Measurements from ENCODE around the gene MTURN. TPM values are rescaled to one million over a fixed set of nuclear protein-coding genes. Genes with fewer than 3 reads are reported as not detected.

MTURN gene
- total and polyA plus RNA-seq, 2 donors (not counting 1 experiment from before 2014, with no cell fraction given), result 4.5 to 13.9 TPM

GRCh38 chr7:30207376-30207775, 72.6 kb downstream of the MTURN start:
- DNase-seq (no peak), ATAC-seq (ENCODE audit: low read depth) (no peak)
- intact Hi-C loops (cut with micrococcal nuclease), result no loop called here
- Histone ChIP-seq H4K20me1 (ENCODE audit: control insufficient read depth, insufficient read depth, low read length, poor library complexity, severe bottlenecking) (no peaks in the 10 kb centered on the region), H3K9ac (ENCODE audit: low read length) (no peak overlapping the region), H3K9me3 (ENCODE audit: control extremely low read depth in 1 of 3, control insufficient read depth in 2 of 3, insufficient read depth in 1 of 3, low read length in 2 of 3) (no peaks in the 10 kb centered on the region), H3K4me1 (ENCODE audit: control insufficient read depth in 2 of 2, insufficient read depth in 2 of 2, low read length in 2 of 2) (peaks cover 4% of the 10 kb centered on the region in 2 donors), H3K79me2 (ENCODE audit: control insufficient read depth, insufficient read depth, low read length) (no peaks in the 10 kb centered on the region), H3K36me3 (replicated peaks in 1 of 2; ENCODE audit: control extremely low read depth in 1 of 2, control insufficient read depth in 1 of 2, extremely low read depth in 1 of 2, insufficient read depth in 2 of 2, low read length in 1 of 2) (no peaks in the 10 kb centered on the region), H3K27ac (ENCODE audit: low read length in 2 of 2) (no peak overlapping the region), H3K4me3 (ENCODE audit: control extremely low read depth in 1 of 5, extremely low read depth in 1 of 5, insufficient read depth in 1 of 5, low read depth in 2 of 5, low read length in 4 of 5) (no peak overlapping the region), H2AFZ (ENCODE audit: insufficient read depth, low read depth, low read length, poor library complexity, severe bottlenecking) (no peak overlapping the region), H3K4me2 (replicated peaks; ENCODE audit: low read depth, low read length, poor library complexity, severe bottlenecking) (no peak overlapping the region), H3K27me3 (replicated peaks in 1 of 4; ENCODE audit: control extremely low read depth in 1 of 4, control insufficient read depth in 3 of 4, insufficient read depth in 4 of 4, low read length in 3 of 4) (no peaks in the 10 kb centered on the region)
- Mint-ChIP-seq H3K27ac (no peak overlapping the region), H3K27me3 (no peaks in the 10 kb centered on the region), H3K4me3 (no peak overlapping the region), H3K4me1 (peaks cover 7% of the 10 kb centered on the region), H3K9me3 (ENCODE audit: insufficient read depth) (no peaks in the 10 kb centered on the region)
- POLR2A ChIA-PET, result no interaction called here
- TF ChIP-seq CTCF (IDR thresholded peaks at IDR 0.05), result no peak
- TF ChIP-seq EZH2 (IDR thresholded peaks at IDR 0.05; ENCODE audit: borderline replicate concordance, insufficient read depth, low read depth, low read length, poor library complexity, severe bottlenecking), result no peak
- CTCF ChIA-PET, result interaction anchor here (1.0 kb wide), 1 partner anchor 37 kb away, joined by 3 read pairs; no protein-coding TSS in a partner anchor
- WGBS (ENCODE audit: insufficient coverage), result 100% methylated on average over 3 of the region's 4 CpGs

- Histone ChIP-seq H3K4me1 (ENCODE audit: control insufficient read depth in 2 of 2, insufficient read depth in 2 of 2, low read length in 2 of 2) (peaks cover 9 to 20% of the 10 kb centered on the region in 2 donors), H4K20me1 (ENCODE audit: control insufficient read depth, insufficient read depth, low read length, poor library complexity, severe bottlenecking) (no peaks in the 10 kb centered on the region), H3K9me3 (ENCODE audit: control extremely low read depth in 1 of 3, control insufficient read depth in 2 of 3, insufficient read depth in 1 of 3, low read length in 2 of 3) (no peaks in the 10 kb centered on the region), H3K27me3 (replicated peaks in 1 of 4; ENCODE audit: control extremely low read depth in 1 of 4, control insufficient read depth in 3 of 4, insufficient read depth in 4 of 4, low read length in 3 of 4) (no peaks in the 10 kb centered on the region), H3K4me2 (replicated peaks; ENCODE audit: low read depth, low read length, poor library complexity, severe bottlenecking) (no peak overlapping the region), H3K9ac (ENCODE audit: low read length) (no peak overlapping the region), H3K4me3 (ENCODE audit: control extremely low read depth in 1 of 5, extremely low read depth in 1 of 5, insufficient read depth in 1 of 5, low read depth in 2 of 5, low read length in 4 of 5) (no peak overlapping the region), H3K79me2 (ENCODE audit: control insufficient read depth, insufficient read depth, low read length) (no peaks in the 10 kb centered on the region), H3K36me3 (replicated peaks in 1 of 2; ENCODE audit: control extremely low read depth in 1 of 2, control insufficient read depth in 1 of 2, extremely low read depth in 1 of 2, insufficient read depth in 2 of 2, low read length in 1 of 2) (no peaks in the 10 kb centered on the region), H3K27ac (ENCODE audit: low read length in 2 of 2) (no peak overlapping the region), H2AFZ (ENCODE audit: insufficient read depth, low read depth, low read length, poor library complexity, severe bottlenecking) (no peak overlapping the region)
- peaks cover 19% of the 10 kb centered on the region for H3K4me1 Mint-ChIP-seq
- H3K27ac Mint-ChIP-seq, result no peak overlapping the region
- DNase-seq (no peak), ATAC-seq (ENCODE audit: low read depth) (no peak)
- ChIA-PET CTCF (no interaction called here), POLR2A (no interaction called here)
- H3K27me3 Mint-ChIP-seq, result no peaks in the 10 kb centered on the region
- intact Hi-C loops (cut with micrococcal nuclease), result no loop called here
- H3K9me3 Mint-ChIP-seq (ENCODE audit: insufficient read depth), result no peaks in the 10 kb centered on the region
- no peak overlapping the region for H3K4me3 Mint-ChIP-seq
- no peak for TF ChIP-seq EZH2 (IDR thresholded peaks at IDR 0.05; ENCODE audit: borderline replicate concordance, insufficient read depth, low read depth, low read length, poor library complexity, severe bottlenecking)
- no peak for TF ChIP-seq CTCF (IDR thresholded peaks at IDR 0.05)
- WGBS (ENCODE audit: insufficient coverage), result 98% methylated on average over 4 of the region's 5 CpGs
Observed at GRCh38 chr7:30209951-30210350, 75.2 kb downstream of the MTURN start.

Small RNA genes within 50 kb of the gene (small RNA-seq; reads per million reads assigned to genes)
- gene RPS27P16 (ENCODE audit: insufficient read length, low read depth, low replicate concordance), result not detected

Other genes with a start within 250 kb of the MTURN start
- 59.4 and 66.6 TPM in 2 replicates for gene SCRN1, start 145.2 kb upstream of the MTURN start, total RNA-seq
- 14.4 and 16.6 TPM in 2 replicates for gene SCRN1, start 145.2 kb upstream of the MTURN start, polyA plus RNA-seq
- 4.2 and 5.7 TPM in 2 replicates for gene FKBP14, start 108.3 kb upstream of the MTURN start, total RNA-seq
- 2.8 and 4.1 TPM in 2 replicates for gene FKBP14, start 108.3 kb upstream of the MTURN start, polyA plus RNA-seq
- 10.5 and 11.8 TPM in 2 replicates for gene PLEKHA8, start 106.6 kb upstream of the MTURN start, total RNA-seq
- gene PLEKHA8, start 106.6 kb upstream of the MTURN start, polyA plus RNA-seq, result 1.7 and 2.3 TPM in 2 replicates
- 32.0 and 33.6 TPM in 2 replicates for gene ZNRF2, start 149.6 kb downstream of the MTURN start, total RNA-seq
- 6.4 and 9.6 TPM in 2 replicates for gene ZNRF2, start 149.6 kb downstream of the MTURN start, polyA plus RNA-seq

Data from B cell (primary cell).